ENCODE results near the gene SSH2. TPM values are rescaled to one million over a fixed set of nuclear protein-coding genes. Genes with fewer than 3 reads are reported as not detected.

SSH2 gene
- total RNA-seq, 1 donor: 13.0 TPM

- Histone ChIP-seq H3K4me1 (ENCODE audit: insufficient read depth, low read length) (no peaks in the 10 kb centered on the region), H3K79me2 (ENCODE audit: insufficient read depth, low read length) (no peaks in the 10 kb centered on the region), H4K20me1 (ENCODE audit: insufficient read depth, low read length) (no peaks in the 10 kb centered on the region), H2AFZ (ENCODE audit: low read length) (no peak overlapping the region), H3K9me3 (ENCODE audit: low read depth, low read length) (no peaks in the 10 kb centered on the region), H3K4me3 (ENCODE audit: insufficient read depth, low read length) (no peak overlapping the region), H3K4me2 (ENCODE audit: insufficient read depth, low read length) (no peak overlapping the region), H3K27me3 (ENCODE audit: insufficient read depth, low read length) (no peaks in the 10 kb centered on the region), H3K36me3 (ENCODE audit: insufficient read depth, low read length) (no peaks in the 10 kb centered on the region), H3K27ac (ENCODE audit: low read depth, low read length) (no peak overlapping the region)
- no peak for DNase-seq (ENCODE audit: insufficient read length, low spot score, missing footprints)
- TF ChIP-seq CTCF (IDR thresholded peaks at IDR 0.05; ENCODE audit: extremely low read depth, low read depth, low read length): no peak
Measured at GRCh38 chr17:29777663-29778062, 152.4 kb downstream of the SSH2 start.

GRCh38 chr17:29776026-29776425 lies 154.0 kb downstream of the SSH2 start:
- Histone ChIP-seq H3K27me3 (ENCODE audit: insufficient read depth, low read length) (no peaks in the 10 kb centered on the region), H2AFZ (ENCODE audit: low read length) (no peak overlapping the region), H4K20me1 (ENCODE audit: insufficient read depth, low read length) (no peaks in the 10 kb centered on the region), H3K4me2 (ENCODE audit: insufficient read depth, low read length) (no peak overlapping the region), H3K9me3 (ENCODE audit: low read depth, low read length) (no peaks in the 10 kb centered on the region), H3K79me2 (ENCODE audit: insufficient read depth, low read length) (no peaks in the 10 kb centered on the region), H3K36me3 (ENCODE audit: insufficient read depth, low read length) (no peaks in the 10 kb centered on the region), H3K4me3 (ENCODE audit: insufficient read depth, low read length) (no peak overlapping the region), H3K4me1 (ENCODE audit: insufficient read depth, low read length) (no peaks in the 10 kb centered on the region), H3K27ac (ENCODE audit: low read depth, low read length) (no peak overlapping the region)
- TF ChIP-seq CTCF (IDR thresholded peaks at IDR 0.05; ENCODE audit: extremely low read depth, low read depth, low read length): no peak
- no peak for DNase-seq (ENCODE audit: insufficient read length, low spot score, missing footprints)

GRCh38 chr17:29772981-29773380 lies 157.0 kb downstream of the SSH2 start:
- no peaks in the 10 kb centered on the region for H3K79me2 ChIP-seq (ENCODE audit: insufficient read depth, low read length)
- no peak overlapping the region for H2AFZ ChIP-seq (ENCODE audit: low read length)
- no peak for DNase-seq (ENCODE audit: insufficient read length, low spot score, missing footprints)
- TF ChIP-seq CTCF (IDR thresholded peaks at IDR 0.05; ENCODE audit: extremely low read depth, low read depth, low read length): no peak
- H3K4me3 ChIP-seq (ENCODE audit: insufficient read depth, low read length): no peak overlapping the region
- H3K4me1 ChIP-seq (ENCODE audit: insufficient read depth, low read length): no peaks in the 10 kb centered on the region
- no peaks in the 10 kb centered on the region for H3K9me3 ChIP-seq (ENCODE audit: low read depth, low read length)
- no peak overlapping the region for H3K4me2 ChIP-seq (ENCODE audit: insufficient read depth, low read length)
- H3K36me3 ChIP-seq (ENCODE audit: insufficient read depth, low read length): no peaks in the 10 kb centered on the region
- no peaks in the 10 kb centered on the region for H4K20me1 ChIP-seq (ENCODE audit: insufficient read depth, low read length)
- H3K27ac ChIP-seq (ENCODE audit: low read depth, low read length): no peak overlapping the region
- no peaks in the 10 kb centered on the region for H3K27me3 ChIP-seq (ENCODE audit: insufficient read depth, low read length)

GRCh38 chr17:29771546-29771945 lies 158.5 kb downstream of the SSH2 start:
- Histone ChIP-seq H3K4me1 (ENCODE audit: insufficient read depth, low read length) (no peaks in the 10 kb centered on the region), H3K4me3 (ENCODE audit: insufficient read depth, low read length) (no peak overlapping the region), H3K36me3 (ENCODE audit: insufficient read depth, low read length) (no peaks in the 10 kb centered on the region), H3K27me3 (ENCODE audit: insufficient read depth, low read length) (no peaks in the 10 kb centered on the region), H3K4me2 (ENCODE audit: insufficient read depth, low read length) (no peak overlapping the region), H4K20me1 (ENCODE audit: insufficient read depth, low read length) (no peaks in the 10 kb centered on the region), H2AFZ (ENCODE audit: low read length) (no peak overlapping the region), H3K79me2 (ENCODE audit: insufficient read depth, low read length) (no peaks in the 10 kb centered on the region), H3K9me3 (ENCODE audit: low read depth, low read length) (no peaks in the 10 kb centered on the region), H3K27ac (ENCODE audit: low read depth, low read length) (no peak overlapping the region)
- TF ChIP-seq CTCF (IDR thresholded peaks at IDR 0.05; ENCODE audit: extremely low read depth, low read depth, low read length): no peak
- no peak for DNase-seq (ENCODE audit: insufficient read length, low spot score, missing footprints)

Data from osteoblast (primary cell).